Ovary (tissue), 3 donors: ENCODE data around the gene ADGRB2.

Source experiments
- CTCF ChIP-seq, 3 donors: fragments of 450-650 bp in 2 of 3; fragments of 200-600 bp in 1 of 3; IDR thresholded peaks; one replicate each; pipeline versions ENCODE4 v1.5.1 to v1.8.0; 2016 to 2022; ENCODE audit warnings: antibody characterized with exemption in 3 of 3, mild to moderate bottlenecking in 1 of 3
- POLR2A ChIP-seq: fragments of 450-650 bp; IDR thresholded peaks from one replicate; pipeline ENCODE4 v1.6.1; 2017; ENCODE audit warnings: antibody characterized with exemption, mild to moderate bottlenecking, moderate library complexity
- donor health status: DM: no; HTN: no; CAD: no.

DNA sequence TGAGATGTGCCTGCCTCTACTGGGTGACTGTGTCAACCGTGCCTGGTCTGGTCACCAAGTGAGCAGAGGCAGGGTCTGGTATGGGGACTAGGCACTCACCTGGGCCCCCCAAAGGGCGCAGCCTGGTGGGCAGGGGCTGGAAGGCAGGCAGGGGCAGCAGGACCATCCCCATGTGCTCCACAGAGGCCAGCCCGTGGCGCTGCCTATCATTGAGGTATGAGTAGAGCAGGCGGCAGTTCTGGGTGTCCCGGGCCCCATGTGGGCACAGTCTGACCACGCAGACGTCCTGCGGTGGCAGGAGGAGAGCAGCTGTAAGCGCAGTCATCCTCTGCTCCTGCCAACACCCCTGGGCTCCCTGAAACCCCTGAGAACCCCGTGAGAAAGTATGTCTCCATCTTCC lies 28.0 kb upstream of the ADGRB2 start:
- TF ChIP-seq CTCF (IDR thresholded peaks at IDR 0.05) (no peak), POLR2A (no peak)
